HG03460 (cell line): ENCODE results near the gene SPINK4.

Source experiments
- ATAC-seq: cut with Tn5 transposase; IDR thresholded peaks from one replicate; pipeline ENCODE4 v1.9.1; 2021; ENCODE audit not compliant: unreplicated experiment

SPINK4 gene

GRCh38 chr9:33239921-33240320, at the start of gene SPINK4:
TSS of gene SPINK4 (plus strand) at chr9:33240167. CDS start at chr9:33240209, 42 bp downstream.
- ATAC-seq: no peak

- no peak for ATAC-seq
Measured at GRCh38 chr9:33192493-33193255, 47.3 kb upstream of the SPINK4 start.

- ATAC-seq: no peak
Measured at GRCh38 chr9:33193818-33194217, 46.1 kb upstream of the SPINK4 start.

- no peak for ATAC-seq
Measured at GRCh38 chr9:33196736-33197135, 43.2 kb upstream of the SPINK4 start.

GRCh38 chr9:33197279-33198152, 42.5 kb upstream of the SPINK4 start:
- no peak for ATAC-seq

- no peak for ATAC-seq
Measured at GRCh38 chr9:33198165-33198564, 41.8 kb upstream of the SPINK4 start.

- ATAC-seq: peak; percentile 52
Measured at GRCh38 chr9:33202018-33202417, 37.9 kb upstream of the SPINK4 start.

GRCh38 chr9:33202552-33203201, 37.3 kb upstream of the SPINK4 start:
- ATAC-seq: peak; percentile 100

GRCh38 chr9:33209394-33209793, 30.6 kb upstream of the SPINK4 start:
- no peak for ATAC-seq

GRCh38 chr9:33210006-33210715, 29.8 kb upstream of the SPINK4 start:
- no peak for ATAC-seq

GRCh38 chr9:33211695-33212393, 28.1 kb upstream of the SPINK4 start:
- no peak for ATAC-seq

- ATAC-seq: peak; percentile 59
Measured at GRCh38 chr9:33220681-33221567, 19.0 kb upstream of the SPINK4 start.

- no peak for ATAC-seq
Measured at GRCh38 chr9:33221568-33221884, 18.4 kb upstream of the SPINK4 start.

GRCh38 chr9:33222031-33222430, 17.9 kb upstream of the SPINK4 start:
- ATAC-seq: no peak

- ATAC-seq: no peak
Measured at GRCh38 chr9:33223696-33224095, 16.3 kb upstream of the SPINK4 start.

GRCh38 chr9:33225319-33226147, 14.4 kb upstream of the SPINK4 start:
- ATAC-seq: no peak

GRCh38 chr9:33227008-33227398, 13.0 kb upstream of the SPINK4 start:
- no peak for ATAC-seq

GRCh38 chr9:33227741-33228140, 12.2 kb upstream of the SPINK4 start:
- ATAC-seq: no peak

- ATAC-seq: no peak
Measured at GRCh38 chr9:33228606-33229005, 11.4 kb upstream of the SPINK4 start.
